ENCODE results near the gene CEP76.

Gene CEP76

GRCh38 chr18:12702221-12703095, at the start of gene CEP76, which contains the start of gene PSMG2:
Gene CEP76 (minus strand): TSS chr18:12702723. CDS start chr18:12702548, 175 bp downstream.
Gene PSMG2 (plus strand): TSS chr18:12703042. CDS start chr18:12703108, 66 bp downstream.
- DNase-seq: peak; percentile 79

- DNase-seq: no peak
Measured at GRCh38 chr18:12751891-12752290, 49.4 kb upstream of the CEP76 start.

GRCh38 chr18:12751503-12751884, 49.0 kb upstream of the CEP76 start:
- DNase-seq: no peak

- DNase-seq: no peak
Measured at GRCh38 chr18:12750715-12751502, 48.4 kb upstream of the CEP76 start.

GRCh38 chr18:12750076-12750714, 47.7 kb upstream of the CEP76 start:
- no peak for DNase-seq

GRCh38 chr18:12749121-12749520, 46.6 kb upstream of the CEP76 start:
- no peak for DNase-seq

GRCh38 chr18:12748671-12749070, 46.1 kb upstream of the CEP76 start:
- DNase-seq: no peak

GRCh38 chr18:12747530-12748315, 45.2 kb upstream of the CEP76 start:
- no peak for DNase-seq

GRCh38 chr18:12745095-12745795, 42.7 kb upstream of the CEP76 start:
- no peak for DNase-seq

- no peak for DNase-seq
Measured at GRCh38 chr18:12744103-12744502, 41.6 kb upstream of the CEP76 start.

GRCh38 chr18:12742453-12742852, 39.9 kb upstream of the CEP76 start:
- no peak for DNase-seq

GRCh38 chr18:12741351-12741750, 38.8 kb upstream of the CEP76 start:
- no peak for DNase-seq

- no peak for DNase-seq
Measured at GRCh38 chr18:12737243-12737902, 34.9 kb upstream of the CEP76 start.

GRCh38 chr18:12726774-12727550, 24.4 kb upstream of the CEP76 start:
- DNase-seq: no peak

GRCh38 chr18:12726331-12726730, 23.8 kb upstream of the CEP76 start:
- DNase-seq: no peak

GRCh38 chr18:12722731-12723130, 20.2 kb upstream of the CEP76 start:
- DNase-seq: no peak

- no peak for DNase-seq
Measured at GRCh38 chr18:12721495-12722275, 19.2 kb upstream of the CEP76 start.

- no peak for DNase-seq
Measured at GRCh38 chr18:12711446-12711845, 8.9 kb upstream of the CEP76 start.

- DNase-seq: no peak
Measured at GRCh38 chr18:12703664-12704063, 1.1 kb upstream of the CEP76 start.

- no peak for DNase-seq
Measured at GRCh38 chr18:12703096-12703567, 609 bp upstream of the CEP76 start.

Measured in activated effector memory CD4-positive, alpha-beta T cell treated with Interleukin-2 at 50 U/mL for 16 hours (primary cell).